Tongue (tissue), 2 donors: ENCODE data around the gene NALCN. TPM values are rescaled to one million over a fixed set of nuclear protein-coding genes. Genes with fewer than 3 reads are reported as not detected.

Source experiments
- DNase-seq: peaks from one replicate; pipeline ENCODE4 v3.0.0-alpha.2; 2015
- total RNA-seq: library from RNA; depleted of rRNA; stranded (reverse); fragments of >200 nt; gene quantifications from one replicate; pipeline ENCODE4 v1.2.3, GENCODE V29; 2014

NALCN gene
- total RNA-seq, 1 donor from 2014 or later: 3.8 TPM

DNA sequence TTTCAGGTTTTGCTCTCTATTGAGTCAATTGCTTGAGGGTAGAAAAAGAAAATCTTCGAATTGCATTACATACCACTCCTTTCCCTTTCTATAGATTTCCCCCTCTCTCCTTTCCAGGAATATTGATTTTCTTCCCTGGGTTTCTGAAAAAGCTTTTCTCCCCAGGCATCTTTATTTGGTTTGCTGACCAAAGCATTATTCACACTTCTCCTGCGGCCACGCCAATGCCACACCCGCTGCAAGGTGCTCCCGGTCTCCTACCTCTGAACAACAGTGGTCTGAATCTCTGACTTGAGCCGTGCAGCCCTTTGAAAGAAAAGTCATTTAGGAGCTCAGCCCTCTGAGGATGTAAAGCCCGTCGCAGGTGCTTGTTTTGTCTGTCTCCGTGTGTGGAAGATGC is 390.8 kb downstream of the NALCN start:
- no peak for DNase-seq

GRCh38 chr13:101019126-101019525 is 397.2 kb downstream of the NALCN start:
- no peak for DNase-seq

DNA sequence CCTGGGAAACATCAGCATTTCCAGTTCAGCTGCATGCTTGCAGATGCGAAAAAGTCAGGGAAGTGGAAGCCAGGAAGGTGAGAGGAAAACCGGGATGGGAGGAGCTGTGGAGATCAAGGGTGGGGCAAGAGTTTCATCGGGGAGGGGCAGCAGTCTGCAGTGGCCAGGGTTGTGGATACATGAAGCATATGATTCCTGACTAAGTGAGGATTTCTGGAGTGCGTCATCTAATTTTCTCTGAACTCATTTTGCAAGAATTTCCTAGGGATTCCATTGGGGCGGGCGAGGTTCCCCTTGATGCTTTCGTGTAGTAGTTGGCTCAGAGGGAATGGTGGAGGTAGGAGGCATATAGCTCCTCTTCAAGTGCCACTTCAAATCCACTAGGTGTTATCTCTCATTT is 397.6 kb downstream of the NALCN start:
- no peak for DNase-seq

- no peak for DNase-seq
Measured at GRCh38 chr13:101017123-101017872, 399.0 kb downstream of the NALCN start.

GRCh38 chr13:101016475-101016874 is 399.8 kb downstream of the NALCN start:
- no peak for DNase-seq

DNA sequence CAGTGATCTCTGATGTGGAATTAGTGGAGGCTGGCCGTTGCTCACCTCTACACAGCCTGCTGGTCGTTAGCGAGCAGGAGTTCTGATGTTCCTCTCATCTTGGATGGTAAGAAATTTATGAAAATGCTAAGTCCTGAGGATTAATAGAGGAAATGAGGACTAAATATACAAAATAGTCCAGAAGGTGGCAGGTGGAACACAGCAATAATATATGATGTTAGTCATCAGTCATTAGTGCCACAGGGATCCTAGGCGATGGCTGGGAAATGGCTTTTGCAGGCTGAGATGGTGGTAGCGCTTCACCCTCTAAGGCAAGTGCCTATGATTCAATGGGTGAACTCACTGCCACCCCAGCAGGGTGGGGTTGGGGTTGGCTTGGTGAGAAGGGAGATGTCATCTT is 403.1 kb downstream of the NALCN start:
- no peak for DNase-seq

- no peak for DNase-seq
Measured at GRCh38 chr13:101010100-101010499, 406.2 kb downstream of the NALCN start.

GRCh38 chr13:101007245-101007644 is 409.1 kb downstream of the NALCN start:
- DNase-seq: no peak

Other genes starting within 250 kb of the NALCN start
- gene ITGBL1, start 36.2 kb upstream of the NALCN start, total RNA-seq: 4.3 TPM